OCI-LY1 (cell line): Measurements from ENCODE around the gene NUFIP2.

ENCODE experiments used
- H2AFZ ChIP-seq: fragments of 200-600 bp; sonication (generic), shearing (Covaris generic); 2 replicates; pipeline ENCODE4 v1.6.0; 2014; ENCODE audit warnings: antibody characterized with exemption, mild to moderate bottlenecking, low read length
- H3F3A ChIP-seq: fragments of 200-600 bp; sonication (generic), shearing (Covaris generic); 2 replicates; pipeline ENCODE4 v1.6.0; 2014; ENCODE audit warnings: mild to moderate bottlenecking, antibody characterized with exemption, low read length, moderate library complexity; ENCODE audit not compliant: insufficient read depth
- H3K27ac ChIP-seq: fragments of 200-600 bp; sonication (generic); 2 replicates; pipeline ENCODE4 v1.5.1; 2014; ENCODE audit warnings: low read length, mixed run types, mild to moderate bottlenecking, low read depth; ENCODE audit not compliant: poor library complexity, severe bottlenecking
- H3K27me3 ChIP-seq: fragments of 200-600 bp; sonication (generic); 2 replicates; pipeline ENCODE4 v1.6.0; 2014; ENCODE audit warnings: antibody characterized with exemption, mild to moderate bottlenecking, low read length, moderate library complexity; ENCODE audit not compliant: insufficient read depth
- H3K36me3 ChIP-seq: fragments of 200-600 bp; sonication (generic); 2 replicates; pipeline ENCODE4 v1.6.1; 2014; ENCODE audit warnings: mild to moderate bottlenecking, antibody characterized with exemption, low read length, moderate library complexity, mixed read lengths; ENCODE audit not compliant: insufficient read depth
- H3K4me1 ChIP-seq: fragments of 200-600 bp; sonication (generic); 2 replicates; pipeline ENCODE4 v1.5.1; 2014; ENCODE audit warnings: mild to moderate bottlenecking, low read length, moderate library complexity; ENCODE audit not compliant: insufficient read depth, severe bottlenecking
- H3K4me2 ChIP-seq: fragments of 200-600 bp; sonication (generic), shearing (Covaris generic); 2 replicates; pipeline ENCODE4 v1.6.1; 2014; ENCODE audit warnings: low read length
- H3K4me3 ChIP-seq: fragments of 200-600 bp; sonication (generic); 2 replicates; pipeline ENCODE4 v1.5.1; 2014; ENCODE audit warnings: low read length, low read depth, mild to moderate bottlenecking, mixed read lengths; ENCODE audit not compliant: poor library complexity, severe bottlenecking
- H3K79me2 ChIP-seq: fragments of 200-600 bp; shearing (Covaris generic); 2 replicates; pipeline ENCODE4 v1.6.1; 2016; ENCODE audit warnings: mixed run types, low read length, mixed read lengths; ENCODE audit not compliant: insufficient read depth
- H3K9ac ChIP-seq: fragments of 200-600 bp; sonication (generic), shearing (Covaris generic); 2 replicates; pipeline ENCODE4 v1.6.1; 2014; ENCODE audit warnings: mild to moderate bottlenecking, low read length, mixed read lengths
- H3K9me2 ChIP-seq: fragments of 200-600 bp; sonication (generic), shearing (Covaris generic); 2 replicates; pipeline ENCODE4 v1.6.1; 2014; ENCODE audit warnings: low read depth, mild to moderate bottlenecking, low read length, mixed read lengths
- H3K9me3 ChIP-seq: fragments of 200-600 bp; shearing (Covaris generic); 2 replicates; pipeline ENCODE4 v1.6.1; 2014; ENCODE audit warnings: low read length, mixed read lengths
- H4K20me1 ChIP-seq: fragments of 200-600 bp; sonication (generic), shearing (Covaris generic); 2 replicates; pipeline ENCODE4 v1.6.0; 2016; ENCODE audit warnings: mild to moderate bottlenecking, low read length; ENCODE audit not compliant: insufficient read depth
- EZH2 ChIP-seq: fragments of 200-600 bp; sonication (generic), shearing (Covaris generic); IDR thresholded peaks from 2 replicates; pipeline ENCODE4 v1.8.0; 2017; ENCODE audit warnings: borderline replicate concordance, mixed run types, mild to moderate bottlenecking, antibody characterized with exemption, low read length, moderate library complexity, mixed read lengths
- TF ChIP-seq, protein P1 (sequence below): fragments of 200-600 bp; sonication (generic), shearing (Covaris generic); IDR thresholded peaks from 2 replicates; pipeline ENCODE4 v1.5.1; 2017; ENCODE audit warnings: mild to moderate bottlenecking, antibody characterized with exemption, low read length, moderate library complexity, mixed read lengths

The NUFIP2 gene

DNA sequence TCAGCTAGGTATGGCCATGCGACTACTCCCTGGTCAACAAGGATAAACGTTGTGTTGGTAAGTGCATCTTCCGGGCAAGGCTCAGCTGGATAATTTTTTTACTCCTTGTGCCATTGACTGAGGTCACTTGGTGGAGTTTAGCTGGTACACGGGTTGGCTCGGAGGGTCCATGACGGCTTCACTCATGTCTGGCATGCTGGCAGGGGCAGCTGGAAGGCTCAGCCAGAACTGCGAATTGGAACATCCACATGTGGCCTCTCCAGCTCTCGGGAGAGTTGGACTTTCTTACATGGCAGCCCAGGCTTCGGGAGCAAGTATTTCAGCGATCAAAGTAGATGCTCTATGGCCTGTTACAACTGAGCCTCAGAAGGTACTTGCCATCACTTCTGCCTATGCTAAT, 78.8 kb downstream of the NUFIP2 start:
- Histone ChIP-seq H3K9me2 (no peaks in the 10 kb centered on the region), H3K9me3 (no peaks in the 10 kb centered on the region), H3K4me3 (no peak overlapping the region), H3K27me3 (no peaks in the 10 kb centered on the region), H4K20me1 (no peaks in the 10 kb centered on the region), H3F3A (no peaks in the 10 kb centered on the region), H3K79me2 (no peaks in the 10 kb centered on the region), H3K27ac (no peak overlapping the region), H2AFZ (no peak overlapping the region), H3K36me3 (no peaks in the 10 kb centered on the region), H3K9ac (no peak overlapping the region), H3K4me2 (no peak overlapping the region), H3K4me1 (peaks cover 9% of the 10 kb centered on the region)
- no peak for TF ChIP-seq EZH2

DNA sequence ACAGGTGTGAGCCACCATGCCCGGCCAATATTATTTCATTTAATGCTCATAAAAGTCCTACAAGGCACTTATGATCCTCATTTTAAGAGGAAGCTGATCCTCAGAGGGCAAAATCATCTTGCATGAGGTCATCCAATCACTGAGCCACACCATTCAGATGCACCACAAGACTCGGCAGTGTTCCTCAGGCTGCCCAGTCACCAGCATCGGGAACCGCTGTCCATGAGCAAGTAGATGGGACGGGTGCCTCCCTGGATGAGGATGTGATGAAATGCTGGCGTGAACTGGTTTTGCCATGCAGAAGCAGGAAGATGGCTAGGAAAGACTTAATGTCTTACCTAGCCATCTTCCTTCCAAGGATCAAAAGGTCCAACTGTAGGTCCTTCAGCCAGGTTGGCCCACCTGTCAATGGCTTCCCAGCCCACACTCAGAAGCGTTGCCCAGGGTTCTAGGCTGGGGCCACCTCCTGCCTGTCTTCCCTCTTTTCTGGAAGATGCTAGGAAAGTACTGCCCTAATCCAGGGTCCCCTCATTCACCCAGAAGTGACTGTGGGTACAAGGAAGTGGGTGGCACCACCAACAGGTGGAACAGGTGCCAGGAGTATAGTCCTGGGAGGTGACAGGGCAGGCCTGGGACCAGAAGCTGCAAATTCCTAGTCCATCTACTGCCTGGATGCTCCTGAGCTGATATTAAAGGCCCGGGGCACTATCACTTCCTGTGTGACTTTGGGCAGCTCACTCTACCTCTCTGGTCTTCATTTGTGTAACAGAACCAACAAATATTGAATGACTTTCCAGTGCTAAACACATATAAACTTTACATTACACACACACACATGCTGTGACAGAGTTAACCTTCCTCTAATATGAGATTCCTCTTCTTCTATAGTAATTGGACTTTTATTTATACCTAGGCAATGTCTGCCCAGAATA, 79.5 kb downstream of the NUFIP2 start:
- H3K4me3 ChIP-seq, result no peak overlapping the region
- peaks cover 4% of the 10 kb centered on the region for H3K4me1 ChIP-seq
- H3K27me3 ChIP-seq, result no peaks in the 10 kb centered on the region
- H3K9me3 ChIP-seq, result no peaks in the 10 kb centered on the region
- TF ChIP-seq, protein P1, sequence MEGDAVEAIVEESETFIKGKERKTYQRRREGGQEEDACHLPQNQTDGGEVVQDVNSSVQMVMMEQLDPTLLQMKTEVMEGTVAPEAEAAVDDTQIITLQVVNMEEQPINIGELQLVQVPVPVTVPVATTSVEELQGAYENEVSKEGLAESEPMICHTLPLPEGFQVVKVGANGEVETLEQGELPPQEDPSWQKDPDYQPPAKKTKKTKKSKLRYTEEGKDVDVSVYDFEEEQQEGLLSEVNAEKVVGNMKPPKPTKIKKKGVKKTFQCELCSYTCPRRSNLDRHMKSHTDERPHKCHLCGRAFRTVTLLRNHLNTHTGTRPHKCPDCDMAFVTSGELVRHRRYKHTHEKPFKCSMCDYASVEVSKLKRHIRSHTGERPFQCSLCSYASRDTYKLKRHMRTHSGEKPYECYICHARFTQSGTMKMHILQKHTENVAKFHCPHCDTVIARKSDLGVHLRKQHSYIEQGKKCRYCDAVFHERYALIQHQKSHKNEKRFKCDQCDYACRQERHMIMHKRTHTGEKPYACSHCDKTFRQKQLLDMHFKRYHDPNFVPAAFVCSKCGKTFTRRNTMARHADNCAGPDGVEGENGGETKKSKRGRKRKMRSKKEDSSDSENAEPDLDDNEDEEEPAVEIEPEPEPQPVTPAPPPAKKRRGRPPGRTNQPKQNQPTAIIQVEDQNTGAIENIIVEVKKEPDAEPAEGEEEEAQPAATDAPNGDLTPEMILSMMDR, result no peak
- no peak for TF ChIP-seq EZH2
- H3K9ac ChIP-seq, result no peak overlapping the region
- no peaks in the 10 kb centered on the region for H3F3A ChIP-seq
- no peaks in the 10 kb centered on the region for H4K20me1 ChIP-seq
- H3K9me2 ChIP-seq, result no peaks in the 10 kb centered on the region
- no peak overlapping the region for H2AFZ ChIP-seq
- no peak overlapping the region for H3K4me2 ChIP-seq
- no peaks in the 10 kb centered on the region for H3K79me2 ChIP-seq
- no peak overlapping the region for H3K27ac ChIP-seq
- no peaks in the 10 kb centered on the region for H3K36me3 ChIP-seq

DNA sequence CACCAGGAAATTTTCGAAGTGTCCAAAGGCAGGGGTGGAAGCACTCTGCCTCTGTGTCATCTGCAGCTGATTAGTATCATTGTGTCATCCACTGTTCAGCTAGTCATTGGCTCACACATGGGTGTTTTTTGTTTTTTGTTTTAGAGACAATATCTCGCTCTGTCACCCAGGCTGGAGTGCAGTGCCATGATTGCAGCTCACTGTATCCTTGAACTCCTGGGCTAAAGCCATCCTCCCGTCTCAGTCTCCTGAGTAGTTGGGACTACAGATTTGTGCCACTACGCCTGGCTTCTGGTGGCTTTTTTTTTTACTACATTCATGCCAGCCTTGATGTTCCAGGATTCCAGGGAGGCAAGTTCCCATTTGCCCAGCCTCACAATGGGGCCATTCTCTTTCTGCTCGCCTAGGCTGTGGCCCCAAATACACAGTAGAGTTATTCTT, 81.2 kb downstream of the NUFIP2 start:
- no peaks in the 10 kb centered on the region for H4K20me1 ChIP-seq
- H3K4me3 ChIP-seq, result no peak overlapping the region
- H3K4me2 ChIP-seq, result no peak overlapping the region
- H3F3A ChIP-seq, result no peaks in the 10 kb centered on the region
- H3K79me2 ChIP-seq, result no peaks in the 10 kb centered on the region
- H3K36me3 ChIP-seq, result no peaks in the 10 kb centered on the region
- H3K9ac ChIP-seq, result no peak overlapping the region
- H3K27me3 ChIP-seq, result no peaks in the 10 kb centered on the region
- TF ChIP-seq EZH2, result no peak
- TF ChIP-seq, protein P1, result no peak
- no peaks in the 10 kb centered on the region for H3K9me2 ChIP-seq
- H2AFZ ChIP-seq, result no peak overlapping the region
- H3K9me3 ChIP-seq, result no peaks in the 10 kb centered on the region
- no peaks in the 10 kb centered on the region for H3K4me1 ChIP-seq
- no peak overlapping the region for H3K27ac ChIP-seq
